ENCODE data around the gene CYTH2. TPM values are rescaled to one million over a fixed set of nuclear protein-coding genes. Genes with fewer than 3 reads are reported as not detected.

CYTH2 gene
- total RNA-seq: 63.6 and 66.2 TPM in 2 replicates

- TF ChIP-seq CTCF (IDR thresholded peaks at IDR 0.05; ENCODE audit: extremely low read depth, low read depth, low read length): no peak
- Histone ChIP-seq H3K79me2 (ENCODE audit: insufficient read depth, low read length) (peaks cover 22% of the 10 kb centered on the region), H3K4me2 (ENCODE audit: insufficient read depth, low read length) (peak within 1 kb of the TSS; percentile 95), H3K9me3 (ENCODE audit: low read depth, low read length) (no peaks in the 10 kb centered on the region), H2AFZ (ENCODE audit: low read length) (peak within 1 kb of the TSS; percentile 73), H3K4me3 (ENCODE audit: insufficient read depth, low read length) (peak within 1 kb of the TSS; percentile 95), H3K27ac (ENCODE audit: low read depth, low read length) (peak within 1 kb of the TSS; percentile 79), H3K27me3 (ENCODE audit: insufficient read depth, low read length) (no peaks in the 10 kb centered on the region), H3K36me3 (ENCODE audit: insufficient read depth, low read length) (peaks cover 41% of the 10 kb centered on the region), H3K4me1 (ENCODE audit: insufficient read depth, low read length) (peaks cover 25% of the 10 kb centered on the region), H4K20me1 (ENCODE audit: insufficient read depth, low read length) (peaks cover 29% of the 10 kb centered on the region)
- DNase-seq (ENCODE audit: insufficient read length, low spot score, missing footprints): peak; percentile 98
Observed at GRCh38 chr19:48469289-48469881, at the start of gene CYTH2. Gene CYTH2, plus strand, starts transcription at chr19:48469369. Its CDS starts 139 bp downstream, at chr19:48469508.

- Histone ChIP-seq H3K27ac (ENCODE audit: low read depth, low read length) (no peak overlapping the region), H3K4me3 (ENCODE audit: insufficient read depth, low read length) (no peak overlapping the region), H3K79me2 (ENCODE audit: insufficient read depth, low read length) (no peaks in the 10 kb centered on the region), H3K36me3 (ENCODE audit: insufficient read depth, low read length) (no peaks in the 10 kb centered on the region), H2AFZ (ENCODE audit: low read length) (no peak overlapping the region), H3K27me3 (ENCODE audit: insufficient read depth, low read length) (no peaks in the 10 kb centered on the region), H3K4me2 (ENCODE audit: insufficient read depth, low read length) (no peak overlapping the region), H4K20me1 (ENCODE audit: insufficient read depth, low read length) (no peaks in the 10 kb centered on the region), H3K9me3 (ENCODE audit: low read depth, low read length) (no peaks in the 10 kb centered on the region), H3K4me1 (ENCODE audit: insufficient read depth, low read length) (peaks cover 7% of the 10 kb centered on the region)
- DNase-seq (ENCODE audit: insufficient read length, low spot score, missing footprints): no peak
- TF ChIP-seq CTCF (IDR thresholded peaks at IDR 0.05; ENCODE audit: extremely low read depth, low read depth, low read length): no peak
Observed at GRCh38 chr19:48421548-48421947, 47.6 kb upstream of the CYTH2 start.

- peaks cover 7% of the 10 kb centered on the region for H3K4me1 ChIP-seq (ENCODE audit: insufficient read depth, low read length)
- peak overlapping the region; percentile 69 for H3K4me2 ChIP-seq (ENCODE audit: insufficient read depth, low read length)
- H3K27me3 ChIP-seq (ENCODE audit: insufficient read depth, low read length): no peaks in the 10 kb centered on the region
- peak; percentile 95 for DNase-seq (ENCODE audit: insufficient read length, low spot score, missing footprints)
- TF ChIP-seq CTCF (IDR thresholded peaks at IDR 0.05; ENCODE audit: extremely low read depth, low read depth, low read length): no peak
- peak overlapping the region; percentile 91 for H2AFZ ChIP-seq (ENCODE audit: low read length)
- H4K20me1 ChIP-seq (ENCODE audit: insufficient read depth, low read length): no peaks in the 10 kb centered on the region
- H3K36me3 ChIP-seq (ENCODE audit: insufficient read depth, low read length): no peaks in the 10 kb centered on the region
- H3K4me3 ChIP-seq (ENCODE audit: insufficient read depth, low read length): peak overlapping the region; percentile 41
- peak overlapping the region; percentile 65 for H3K27ac ChIP-seq (ENCODE audit: low read depth, low read length)
- no peaks in the 10 kb centered on the region for H3K9me3 ChIP-seq (ENCODE audit: low read depth, low read length)
- H3K79me2 ChIP-seq (ENCODE audit: insufficient read depth, low read length): no peaks in the 10 kb centered on the region
Observed at GRCh38 chr19:48424694-48425219, 44.4 kb upstream of the CYTH2 start.

- no peak for DNase-seq (ENCODE audit: insufficient read length, low spot score, missing footprints)
- H2AFZ ChIP-seq (ENCODE audit: low read length): no peak overlapping the region
- no peak overlapping the region for H3K4me3 ChIP-seq (ENCODE audit: insufficient read depth, low read length)
- H3K4me1 ChIP-seq (ENCODE audit: insufficient read depth, low read length): peaks cover 7% of the 10 kb centered on the region
- H4K20me1 ChIP-seq (ENCODE audit: insufficient read depth, low read length): no peaks in the 10 kb centered on the region
- TF ChIP-seq CTCF (IDR thresholded peaks at IDR 0.05; ENCODE audit: extremely low read depth, low read depth, low read length): no peak
- H3K79me2 ChIP-seq (ENCODE audit: insufficient read depth, low read length): no peaks in the 10 kb centered on the region
- no peaks in the 10 kb centered on the region for H3K36me3 ChIP-seq (ENCODE audit: insufficient read depth, low read length)
- no peaks in the 10 kb centered on the region for H3K27me3 ChIP-seq (ENCODE audit: insufficient read depth, low read length)
- no peak overlapping the region for H3K4me2 ChIP-seq (ENCODE audit: insufficient read depth, low read length)
- H3K27ac ChIP-seq (ENCODE audit: low read depth, low read length): no peak overlapping the region
- no peaks in the 10 kb centered on the region for H3K9me3 ChIP-seq (ENCODE audit: low read depth, low read length)
Observed at GRCh38 chr19:48428670-48429069, 40.5 kb upstream of the CYTH2 start.

Measured in osteoblast (primary cell).